Measurements from ENCODE around the gene MYBPH. TPM values are rescaled to one million over a fixed set of nuclear protein-coding genes. Genes with fewer than 3 reads are reported as not detected.

The MYBPH gene
- polyA plus RNA-seq, 1 donor = 0.45 TPM

GRCh38 chr1:203214871-203215270 is 39.2 kb upstream of the MYBPH start:
- no peak overlapping the region for H3K4me3 ChIP-seq (ENCODE audit: low read length)
- WGBS (ENCODE audit: insufficient coverage, low lambda C conversion rate) = no CpG with 5 or more reads among the region's 7 CpGs

GRCh38 chr1:203213126-203213525 is 37.5 kb upstream of the MYBPH start:
- no peaks in the 10 kb centered on the region for H3K9me3 ChIP-seq (ENCODE audit: control insufficient read depth, low read depth, low read length)
- no peak for DNase-seq
- no peak overlapping the region for H3K27ac ChIP-seq (ENCODE audit: low read length)
- H3K4me1 ChIP-seq (ENCODE audit: control insufficient read depth, insufficient read depth, low read length) = no peaks in the 10 kb centered on the region
- H3K4me3 ChIP-seq (ENCODE audit: low read length) = no peak overlapping the region
- H3K27me3 ChIP-seq (ENCODE audit: control insufficient read depth, insufficient read depth, low read length) = peaks cover 5% of the 10 kb centered on the region
- H3K36me3 ChIP-seq (ENCODE audit: control insufficient read depth, insufficient read depth, low read length) = no peaks in the 10 kb centered on the region
- no CpG with 5 or more reads among the region's 6 CpGs for WGBS (ENCODE audit: insufficient coverage, low lambda C conversion rate)

More at GRCh38 chr1:203214871-203215270, 39.2 kb upstream of the MYBPH start:
- Histone ChIP-seq H3K4me1 (ENCODE audit: control insufficient read depth, insufficient read depth, low read length) (no peaks in the 10 kb centered on the region), H3K36me3 (ENCODE audit: control insufficient read depth, insufficient read depth, low read length) (no peaks in the 10 kb centered on the region), H3K27ac (ENCODE audit: low read length) (no peak overlapping the region), H3K27me3 (ENCODE audit: control insufficient read depth, insufficient read depth, low read length) (peaks cover 6% of the 10 kb centered on the region), H3K9me3 (ENCODE audit: control insufficient read depth, low read depth, low read length) (no peaks in the 10 kb centered on the region)
- no peak for DNase-seq

- Histone ChIP-seq H3K36me3 (ENCODE audit: control insufficient read depth, insufficient read depth, low read length) (no peaks in the 10 kb centered on the region), H3K4me1 (ENCODE audit: control insufficient read depth, insufficient read depth, low read length) (no peaks in the 10 kb centered on the region), H3K9me3 (ENCODE audit: control insufficient read depth, low read depth, low read length) (no peaks in the 10 kb centered on the region), H3K4me3 (ENCODE audit: low read length) (no peak overlapping the region), H3K27ac (ENCODE audit: low read length) (no peak overlapping the region), H3K27me3 (ENCODE audit: control insufficient read depth, insufficient read depth, low read length) (peaks cover 4% of the 10 kb centered on the region)
- no peak for DNase-seq
- WGBS (ENCODE audit: insufficient coverage, low lambda C conversion rate) = no CpG with 5 or more reads among the region's 3 CpGs
These were observed 36.2 kb upstream of the MYBPH start for GRCh38 chr1:203211812-203212211.

GRCh38 chr1:203210988-203211387 is 35.4 kb upstream of the MYBPH start:
- Histone ChIP-seq H3K4me1 (ENCODE audit: control insufficient read depth, insufficient read depth, low read length) (no peaks in the 10 kb centered on the region), H3K4me3 (ENCODE audit: low read length) (no peak overlapping the region), H3K27ac (ENCODE audit: low read length) (no peak overlapping the region), H3K36me3 (ENCODE audit: control insufficient read depth, insufficient read depth, low read length) (no peaks in the 10 kb centered on the region), H3K9me3 (ENCODE audit: control insufficient read depth, low read depth, low read length) (no peaks in the 10 kb centered on the region), H3K27me3 (ENCODE audit: control insufficient read depth, insufficient read depth, low read length) (peaks cover 4% of the 10 kb centered on the region)
- DNase-seq = no peak

GRCh38 chr1:203210350-203210749 is 34.7 kb upstream of the MYBPH start:
- Histone ChIP-seq H3K9me3 (ENCODE audit: control insufficient read depth, low read depth, low read length) (no peaks in the 10 kb centered on the region), H3K36me3 (ENCODE audit: control insufficient read depth, insufficient read depth, low read length) (no peaks in the 10 kb centered on the region), H3K4me3 (ENCODE audit: low read length) (no peak overlapping the region), H3K27ac (ENCODE audit: low read length) (no peak overlapping the region), H3K4me1 (ENCODE audit: control insufficient read depth, insufficient read depth, low read length) (no peaks in the 10 kb centered on the region), H3K27me3 (ENCODE audit: control insufficient read depth, insufficient read depth, low read length) (peaks cover 2% of the 10 kb centered on the region)
- no peak for DNase-seq

- Histone ChIP-seq H3K4me3 (ENCODE audit: low read length) (no peak overlapping the region), H3K36me3 (ENCODE audit: control insufficient read depth, insufficient read depth, low read length) (no peaks in the 10 kb centered on the region), H3K27ac (ENCODE audit: low read length) (no peak overlapping the region), H3K27me3 (ENCODE audit: control insufficient read depth, insufficient read depth, low read length) (peaks cover 2% of the 10 kb centered on the region), H3K4me1 (ENCODE audit: control insufficient read depth, insufficient read depth, low read length) (no peaks in the 10 kb centered on the region), H3K9me3 (ENCODE audit: control insufficient read depth, low read depth, low read length) (no peaks in the 10 kb centered on the region)
- no CpG with 5 or more reads among the region's 1 CpG for WGBS (ENCODE audit: insufficient coverage, low lambda C conversion rate)
- no peak for DNase-seq
These were observed 32.6 kb upstream of the MYBPH start for GRCh38 chr1:203208181-203208580.

GRCh38 chr1:203207751-203208150 is 32.1 kb upstream of the MYBPH start:
- no peak overlapping the region for H3K27ac ChIP-seq (ENCODE audit: low read length)
- no peak for DNase-seq
- WGBS (ENCODE audit: insufficient coverage, low lambda C conversion rate) = no CpG with 5 or more reads among the region's 2 CpGs
- no peak overlapping the region for H3K4me3 ChIP-seq (ENCODE audit: low read length)
- H3K27me3 ChIP-seq (ENCODE audit: control insufficient read depth, insufficient read depth, low read length) = peaks cover 2% of the 10 kb centered on the region
- no peaks in the 10 kb centered on the region for H3K4me1 ChIP-seq (ENCODE audit: control insufficient read depth, insufficient read depth, low read length)
- H3K9me3 ChIP-seq (ENCODE audit: control insufficient read depth, low read depth, low read length) = no peaks in the 10 kb centered on the region
- H3K36me3 ChIP-seq (ENCODE audit: control insufficient read depth, insufficient read depth, low read length) = no peaks in the 10 kb centered on the region

- H3K4me1 ChIP-seq (ENCODE audit: control insufficient read depth, insufficient read depth, low read length) = no peaks in the 10 kb centered on the region
- no peaks in the 10 kb centered on the region for H3K36me3 ChIP-seq (ENCODE audit: control insufficient read depth, insufficient read depth, low read length)
- H3K4me3 ChIP-seq (ENCODE audit: low read length) = no peak overlapping the region
- DNase-seq = no peak
- no peaks in the 10 kb centered on the region for H3K9me3 ChIP-seq (ENCODE audit: control insufficient read depth, low read depth, low read length)
- no peak overlapping the region for H3K27ac ChIP-seq (ENCODE audit: low read length)
- no CpG with 5 or more reads among the region's 5 CpGs for WGBS (ENCODE audit: insufficient coverage, low lambda C conversion rate)
- H3K27me3 ChIP-seq (ENCODE audit: control insufficient read depth, insufficient read depth, low read length) = peaks cover 2% of the 10 kb centered on the region
These were observed 30.6 kb upstream of the MYBPH start for GRCh38 chr1:203206129-203206687.

GRCh38 chr1:203204756-203205155 is 29.1 kb upstream of the MYBPH start:
- Histone ChIP-seq H3K4me1 (ENCODE audit: control insufficient read depth, insufficient read depth, low read length) (no peaks in the 10 kb centered on the region), H3K27ac (ENCODE audit: low read length) (no peak overlapping the region), H3K36me3 (ENCODE audit: control insufficient read depth, insufficient read depth, low read length) (no peaks in the 10 kb centered on the region), H3K4me3 (ENCODE audit: low read length) (no peak overlapping the region), H3K9me3 (ENCODE audit: control insufficient read depth, low read depth, low read length) (no peaks in the 10 kb centered on the region), H3K27me3 (ENCODE audit: control insufficient read depth, insufficient read depth, low read length) (peaks cover 4% of the 10 kb centered on the region)
- DNase-seq = no peak
- WGBS (ENCODE audit: insufficient coverage, low lambda C conversion rate) = 80% methylated on average over 1 of the region's 2 CpGs

GRCh38 chr1:203202431-203203245 is 27.0 kb upstream of the MYBPH start:
- 70% methylated on average over 2 of the region's 15 CpGs for WGBS (ENCODE audit: insufficient coverage, low lambda C conversion rate)
- no peaks in the 10 kb centered on the region for H3K4me1 ChIP-seq (ENCODE audit: control insufficient read depth, insufficient read depth, low read length)
- no peak overlapping the region for H3K4me3 ChIP-seq (ENCODE audit: low read length)
- no peaks in the 10 kb centered on the region for H3K9me3 ChIP-seq (ENCODE audit: control insufficient read depth, low read depth, low read length)
- DNase-seq = no peak
- H3K36me3 ChIP-seq (ENCODE audit: control insufficient read depth, insufficient read depth, low read length) = no peaks in the 10 kb centered on the region
- H3K27me3 ChIP-seq (ENCODE audit: control insufficient read depth, insufficient read depth, low read length) = peaks cover 4% of the 10 kb centered on the region
- no peak overlapping the region for H3K27ac ChIP-seq (ENCODE audit: low read length)

All from large intestine (tissue), 3 donors.